NCI-H1417 (cell line): ENCODE measurements around the gene CRTC2.
A peak's percentile ranks its signal among the peaks of the same experiment; 100 is the strongest.

Experiments
- DNase-seq, 3 experiments: peaks; one replicate each; lab custom pipeline; 2025; lab: John Stamatoyannopoulos, UW

CRTC2 gene

GRCh38 chr1:153976819-153977249 is 18.4 kb upstream of the CRTC2 start:
- DNase-seq: peak in 1 of 3 experiments; percentile 54

GRCh38 chr1:153973525-153973924 is 15.1 kb upstream of the CRTC2 start:
- DNase-seq: no peak

- DNase-seq: no peak
These were observed 14.7 kb upstream of the CRTC2 start for GRCh38 chr1:153973071-153973470.

- DNase-seq: no peak
These were observed 11.9 kb upstream of the CRTC2 start for GRCh38 chr1:153970346-153970745.

- no peak for DNase-seq
These were observed 10.6 kb upstream of the CRTC2 start for GRCh38 chr1:153968972-153969371.

GRCh38 chr1:153968408-153968807 is 10.0 kb upstream of the CRTC2 start:
- DNase-seq: peak in 2 of 3 experiments; percentile 44 to 60

- DNase-seq: peak in 1 of 3 experiments; percentile 89
These were observed 9.6 kb upstream of the CRTC2 start for GRCh38 chr1:153968000-153968363.

GRCh38 chr1:153967107-153967999 is 8.9 kb upstream of the CRTC2 start, which contains the start of gene CREB3L4:
CREB3L4 (plus strand) TSS chr1:153967902; CDS start chr1:153968526, 624 bp downstream.
- DNase-seq: peak; percentile 96 to 100 (median 99)

- DNase-seq: no peak
These were observed 5.5 kb upstream of the CRTC2 start for GRCh38 chr1:153963850-153964331.

GRCh38 chr1:153963030-153963849 is 4.8 kb upstream of the CRTC2 start, which contains the start of gene SLC39A1:
SLC39A1 (minus strand) TSS chr1:153963537; CDS start chr1:153962715, 822 bp downstream.
- peak; percentile 96 to 100 (median 98) for DNase-seq

- DNase-seq: no peak
These were observed 3.9 kb upstream of the CRTC2 start for GRCh38 chr1:153962088-153963029.

GRCh38 chr1:153961421-153961820 is 3.0 kb upstream of the CRTC2 start:
- no peak for DNase-seq

- DNase-seq: no peak
These were observed 1.8 kb upstream of the CRTC2 start for GRCh38 chr1:153960206-153960605.

- no peak for DNase-seq
These were observed 1.0 kb upstream of the CRTC2 start for GRCh38 chr1:153959454-153959853.

GRCh38 chr1:153958961-153959260 is 499 bp upstream of the CRTC2 start:
- DNase-seq: no peak

- DNase-seq: no peak
These were observed 685 bp downstream of the CRTC2 start for GRCh38 chr1:153957744-153958110.

GRCh38 chr1:153956997-153957715 is 1.3 kb downstream of the CRTC2 start:
- DNase-seq: no peak

GRCh38 chr1:153954826-153955225 is 3.6 kb downstream of the CRTC2 start:
- DNase-seq: no peak

- DNase-seq: no peak
These were observed 4.5 kb downstream of the CRTC2 start for GRCh38 chr1:153953859-153954365.

- DNase-seq: no peak
These were observed 6.6 kb downstream of the CRTC2 start for GRCh38 chr1:153951801-153952200.

- DNase-seq: no peak
These were observed 7.2 kb downstream of the CRTC2 start for GRCh38 chr1:153951183-153951582.
